ENCODE data around the gene NDUFAF4.
"Not testable (repeated sequence)": the region's sequence is repeated elsewhere in the genome, so short reads cannot be mapped to it uniquely, and the experiment has no call there.

NDUFAF4 gene

DNA sequence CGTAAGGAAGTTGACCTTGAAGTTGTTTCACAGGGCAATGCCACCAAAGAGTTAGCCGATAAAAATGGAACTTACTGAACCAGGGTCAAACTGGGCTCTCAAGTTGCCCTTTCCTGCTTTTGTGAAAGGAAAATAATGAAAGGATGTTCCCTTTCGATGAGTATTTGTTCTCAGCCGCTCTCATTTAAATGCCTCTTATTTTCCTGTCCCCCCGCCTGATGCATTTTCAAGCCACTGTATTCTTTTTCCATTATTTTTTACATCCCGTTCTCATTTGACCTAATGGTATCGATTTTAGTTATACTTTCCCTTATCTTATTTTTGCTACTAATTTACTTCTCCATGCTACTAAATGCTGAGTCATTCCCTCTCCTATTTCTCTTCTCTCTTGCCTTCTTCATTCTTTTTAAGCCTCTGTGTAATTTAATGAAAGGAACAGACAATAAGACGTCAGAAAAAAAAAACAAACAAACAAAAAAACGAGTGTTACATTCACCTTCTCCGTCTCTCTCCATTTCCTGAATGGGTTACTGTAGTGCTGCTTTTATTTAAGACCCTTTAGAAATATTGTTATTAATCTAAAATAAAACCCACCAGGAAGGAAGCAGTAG is 655 bp upstream of the NDUFAF4 start:
- Histone ChIP-seq H3K4me1 (no peaks in the 10 kb centered on the region), H3K27me3 (no peaks in the 10 kb centered on the region), H3K4me3 (ENCODE audit: low read depth, low read length) (peak overlapping the region; percentile 83), H3K9me3 (no peaks in the 10 kb centered on the region), H3K36me3 (peaks cover 29% of the 10 kb centered on the region)
- TF ChIP-seq, protein P1, sequence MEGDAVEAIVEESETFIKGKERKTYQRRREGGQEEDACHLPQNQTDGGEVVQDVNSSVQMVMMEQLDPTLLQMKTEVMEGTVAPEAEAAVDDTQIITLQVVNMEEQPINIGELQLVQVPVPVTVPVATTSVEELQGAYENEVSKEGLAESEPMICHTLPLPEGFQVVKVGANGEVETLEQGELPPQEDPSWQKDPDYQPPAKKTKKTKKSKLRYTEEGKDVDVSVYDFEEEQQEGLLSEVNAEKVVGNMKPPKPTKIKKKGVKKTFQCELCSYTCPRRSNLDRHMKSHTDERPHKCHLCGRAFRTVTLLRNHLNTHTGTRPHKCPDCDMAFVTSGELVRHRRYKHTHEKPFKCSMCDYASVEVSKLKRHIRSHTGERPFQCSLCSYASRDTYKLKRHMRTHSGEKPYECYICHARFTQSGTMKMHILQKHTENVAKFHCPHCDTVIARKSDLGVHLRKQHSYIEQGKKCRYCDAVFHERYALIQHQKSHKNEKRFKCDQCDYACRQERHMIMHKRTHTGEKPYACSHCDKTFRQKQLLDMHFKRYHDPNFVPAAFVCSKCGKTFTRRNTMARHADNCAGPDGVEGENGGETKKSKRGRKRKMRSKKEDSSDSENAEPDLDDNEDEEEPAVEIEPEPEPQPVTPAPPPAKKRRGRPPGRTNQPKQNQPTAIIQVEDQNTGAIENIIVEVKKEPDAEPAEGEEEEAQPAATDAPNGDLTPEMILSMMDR (IDR thresholded peaks at IDR 0.05; ENCODE audit: low read depth, low read length) = no peak
- DNase-seq = no peak

DNA sequence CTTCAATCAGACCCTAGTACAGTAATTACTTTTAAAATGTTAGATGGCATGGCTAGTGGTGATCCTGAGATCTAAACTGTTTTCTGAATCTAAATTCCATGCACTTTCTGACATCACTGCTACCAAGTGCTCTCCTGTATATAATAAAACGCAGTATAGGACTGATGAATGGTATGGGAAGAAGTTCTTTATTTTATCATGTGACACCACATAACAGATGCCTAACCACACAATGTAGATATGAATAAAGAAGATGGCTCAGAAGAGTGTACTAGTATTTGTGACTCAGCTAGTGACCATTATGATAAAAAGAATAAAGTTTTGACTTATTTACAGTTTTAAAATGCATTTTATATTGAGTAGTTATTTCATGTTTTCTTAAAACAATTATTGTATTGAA is 8.5 kb downstream of the NDUFAF4 start:
- H3K9me3 ChIP-seq = no peaks in the 10 kb centered on the region
- H3K4me1 ChIP-seq = no peaks in the 10 kb centered on the region
- H3K27me3 ChIP-seq = no peaks in the 10 kb centered on the region
- peaks cover 35% of the 10 kb centered on the region for H3K36me3 ChIP-seq
- TF ChIP-seq, protein P1 (IDR thresholded peaks at IDR 0.05; ENCODE audit: low read depth, low read length) = no peak
- H3K4me3 ChIP-seq (ENCODE audit: low read depth, low read length) = no peak overlapping the region
- DNase-seq = no peak

DNA sequence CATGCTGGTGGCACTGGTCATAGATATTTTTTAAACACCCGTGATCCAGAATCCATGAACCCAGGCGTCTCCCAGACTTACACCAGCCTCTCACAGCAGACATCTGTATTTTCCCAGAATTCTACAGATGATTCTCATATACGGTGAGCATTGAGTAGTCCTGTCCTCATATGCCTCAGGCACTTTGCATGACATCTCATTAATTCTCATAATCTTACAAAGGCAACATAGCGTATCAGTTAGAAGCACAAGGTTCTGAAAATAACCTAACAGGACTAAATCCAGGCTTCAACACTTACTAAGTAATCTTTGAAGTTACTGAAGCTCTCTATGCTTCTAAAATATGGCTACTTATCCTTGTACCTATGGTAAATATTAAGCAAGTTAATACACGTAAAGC is 8.9 kb downstream of the NDUFAF4 start:
- no peak for DNase-seq
- Histone ChIP-seq H3K36me3 (peaks cover 31% of the 10 kb centered on the region), H3K4me3 (ENCODE audit: low read depth, low read length) (no peak overlapping the region), H3K27me3 (no peaks in the 10 kb centered on the region), H3K4me1 (no peaks in the 10 kb centered on the region), H3K9me3 (no peaks in the 10 kb centered on the region)
- TF ChIP-seq, protein P1 (IDR thresholded peaks at IDR 0.05; ENCODE audit: low read depth, low read length) = no peak

DNA sequence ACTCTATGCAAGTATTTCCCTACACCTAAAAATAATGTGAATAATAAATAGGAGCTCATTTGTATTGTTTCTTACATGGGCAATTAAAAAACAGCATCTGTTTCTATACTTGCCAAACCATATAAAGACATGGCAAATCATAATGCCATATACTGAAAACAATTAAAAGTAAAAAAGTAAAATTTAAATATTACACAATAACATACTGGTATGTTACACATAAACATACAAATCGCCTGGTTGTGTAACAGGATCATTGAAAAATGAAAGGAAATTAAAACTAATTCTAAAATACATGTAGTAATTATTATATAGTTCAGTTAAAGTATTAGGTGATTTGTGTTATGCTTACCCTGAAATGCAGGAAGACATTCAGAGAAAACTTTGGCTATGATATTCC is 11.2 kb downstream of the NDUFAF4 start:
- no peak for DNase-seq
- H3K4me1 ChIP-seq = no peaks in the 10 kb centered on the region
- no peak overlapping the region for H3K4me3 ChIP-seq (ENCODE audit: low read depth, low read length)
- TF ChIP-seq, protein P1 (IDR thresholded peaks at IDR 0.05; ENCODE audit: low read depth, low read length) = no peak
- peaks cover 12% of the 10 kb centered on the region for H3K36me3 ChIP-seq
- no peaks in the 10 kb centered on the region for H3K9me3 ChIP-seq
- H3K27me3 ChIP-seq = no peaks in the 10 kb centered on the region

DNA sequence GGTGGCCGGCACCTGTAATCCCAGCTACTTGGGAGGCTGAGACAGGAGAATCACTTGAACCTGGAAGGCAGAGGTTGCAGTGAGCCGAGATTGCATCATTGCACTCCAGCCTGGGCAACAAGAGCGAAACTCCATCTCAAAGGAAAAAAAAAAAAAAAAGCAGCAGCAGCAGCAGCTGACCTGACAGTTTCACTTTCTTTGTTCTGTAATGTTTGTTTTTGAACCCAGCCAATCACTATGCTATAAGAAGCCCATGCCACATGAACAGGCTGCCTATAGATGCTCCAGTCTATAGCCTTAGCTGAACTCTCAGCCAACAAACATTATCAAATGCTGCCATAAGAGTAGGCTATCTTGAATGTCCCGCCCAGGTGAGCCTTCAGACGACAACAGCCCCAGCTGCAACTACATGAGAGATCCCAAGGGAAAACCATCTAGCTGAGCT is 12.5 kb downstream of the NDUFAF4 start:
- H3K36me3 ChIP-seq; H3K4me3 ChIP-seq (ENCODE audit: low read depth, low read length); H3K27me3 ChIP-seq; H3K4me1 ChIP-seq; DNase-seq; H3K9me3 ChIP-seq: not testable (repeated sequence)

DNA sequence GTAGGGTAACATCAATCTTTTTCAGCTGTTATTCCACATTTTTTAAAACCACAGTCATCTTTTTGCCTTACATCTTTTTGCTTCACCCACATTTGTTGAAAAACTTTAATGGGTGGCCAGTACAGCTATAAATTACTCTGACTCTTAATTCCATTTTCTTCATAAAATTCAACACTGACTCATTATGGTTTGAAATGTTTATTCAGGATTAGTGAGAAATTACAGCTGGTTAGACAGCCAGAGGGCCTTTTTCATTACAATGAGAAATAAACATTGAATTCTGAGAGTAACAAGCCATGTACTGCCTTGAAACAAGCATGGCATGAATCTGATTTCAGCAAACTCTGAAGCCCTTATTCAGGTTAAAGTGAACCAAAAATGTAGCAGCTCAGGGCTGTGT is 19.5 kb downstream of the NDUFAF4 start:
- TF ChIP-seq, protein P1 (IDR thresholded peaks at IDR 0.05; ENCODE audit: low read depth, low read length) = no peak
- no peak for DNase-seq

More for the DNA sequence above, 19.5 kb downstream of the NDUFAF4 start:
- H3K9me3 ChIP-seq = no peaks in the 10 kb centered on the region
- H3K4me1 ChIP-seq = no peaks in the 10 kb centered on the region
- no peak overlapping the region for H3K4me3 ChIP-seq (ENCODE audit: low read depth, low read length)
- no peaks in the 10 kb centered on the region for H3K27me3 ChIP-seq
- H3K36me3 ChIP-seq = no peaks in the 10 kb centered on the region

All from BE2C (cell line).